ENCODE results near the gene PRELID2.

- TF ChIP-seq CTCF (optimal IDR thresholded peaks at IDR 0.05 in 1 of 3, IDR thresholded peaks at IDR 0.05 in 1 of 3, conservative IDR thresholded peaks at IDR 0.05 in 1 of 3; ENCODE audit: extremely low read depth in 1 of 3, insufficient read depth in 2 of 3, low read length in 3 of 3) (no peak), EZH2 (IDR thresholded peaks at IDR 0.05; ENCODE audit: low read length) (no peak)
Observed at GRCh38 chr5:145772466-145772865, 62.7 kb downstream of the PRELID2 start.
